Measurements from ENCODE around the gene OR4N5. TPM values are rescaled to one million over a fixed set of nuclear protein-coding genes. Genes with fewer than 3 reads are reported as not detected.
"Not testable (repeated sequence)": the region's sequence is repeated elsewhere in the genome, so short reads cannot be mapped to it uniquely, and the experiment has no call there.

OR4N5 gene
- polyA plus RNA-seq, 1 donor from 2014 or later, result not detected

GRCh38 chr14:20164462-20164861 is 25.8 kb downstream of the OR4N5 start:
- Histone ChIP-seq H3K9me3 (ENCODE audit: low read length) (peaks cover 12% of the 10 kb centered on the region), H3K9me2 (ENCODE audit: insufficient read depth, low read length) (no peaks in the 10 kb centered on the region), H3K36me3 (ENCODE audit: insufficient read depth, low read length) (no peaks in the 10 kb centered on the region), H3F3A (ENCODE audit: insufficient read depth, low read length, poor library complexity, severe bottlenecking) (no peaks in the 10 kb centered on the region), H4K20me1 (ENCODE audit: insufficient read depth) (no peaks in the 10 kb centered on the region), H3K4me3 (ENCODE audit: low read length) (no peak overlapping the region), H3K4me2 (ENCODE audit: low read length) (no peak overlapping the region), H3K27ac (ENCODE audit: low read length) (no peak overlapping the region), H3K79me2 (replicated peaks; ENCODE audit: insufficient read depth, low read length) (no peaks in the 10 kb centered on the region), H3K27me3 (ENCODE audit: insufficient read depth, low read depth, low read length) (no peaks in the 10 kb centered on the region), H2AFZ (ENCODE audit: low read depth, low read length) (no peak overlapping the region), H3K9ac (ENCODE audit: low read length) (no peak overlapping the region)
- TF ChIP-seq RAD21 (conservative IDR thresholded peaks at IDR 0.05), result no peak
- no peak for TF ChIP-seq SMC3 (conservative IDR thresholded peaks at IDR 0.05; ENCODE audit: poor library complexity)
- TF ChIP-seq CTCF (IDR thresholded peaks at IDR 0.05; ENCODE audit: poor library complexity, severe bottlenecking), result no peak
- TF ChIP-seq EZH2 (IDR thresholded peaks at IDR 0.05; ENCODE audit: borderline replicate concordance, insufficient read depth, low read length, poor library complexity, severe bottlenecking), result no peak
- no peak for TF ChIP-seq EP300 (conservative IDR thresholded peaks at IDR 0.05; ENCODE audit: poor library complexity, severe bottlenecking)
- TF ChIP-seq TAF1 (IDR thresholded peaks at IDR 0.05; ENCODE audit: low read depth), result no peak
- no peak for TF ChIP-seq MXI1 (conservative IDR thresholded peaks at IDR 0.05; ENCODE audit: poor library complexity, severe bottlenecking)
- no peak for TF ChIP-seq REST (IDR thresholded peaks at IDR 0.05; ENCODE audit: borderline replicate concordance)
- TF ChIP-seq POLR2AphosphoS5 (IDR thresholded peaks at IDR 0.05), result no peak

- H3K27ac ChIP-seq (ENCODE audit: low read length), result no peak overlapping the region
- no peak overlapping the region for H3K4me2 ChIP-seq (ENCODE audit: low read length)
- no peak overlapping the region for H3K4me3 ChIP-seq (ENCODE audit: low read length)
- no peaks in the 10 kb centered on the region for H3K36me3 ChIP-seq (ENCODE audit: insufficient read depth, low read length)
- no peak overlapping the region for H2AFZ ChIP-seq (ENCODE audit: low read depth, low read length)
- peaks cover 12% of the 10 kb centered on the region for H3K9me3 ChIP-seq (ENCODE audit: low read length)
- H4K20me1 ChIP-seq (ENCODE audit: insufficient read depth), result no peaks in the 10 kb centered on the region
- no peaks in the 10 kb centered on the region for H3F3A ChIP-seq (ENCODE audit: insufficient read depth, low read length, poor library complexity, severe bottlenecking)
- TF ChIP-seq CTCF (IDR thresholded peaks at IDR 0.05; ENCODE audit: poor library complexity, severe bottlenecking), result no peak
- no peak for TF ChIP-seq REST (IDR thresholded peaks at IDR 0.05; ENCODE audit: borderline replicate concordance)
- TF ChIP-seq POLR2AphosphoS5 (IDR thresholded peaks at IDR 0.05), result no peak
- no peak for TF ChIP-seq RAD21 (conservative IDR thresholded peaks at IDR 0.05)
- no peak for TF ChIP-seq SMC3 (conservative IDR thresholded peaks at IDR 0.05; ENCODE audit: poor library complexity)
- TF ChIP-seq MXI1 (conservative IDR thresholded peaks at IDR 0.05; ENCODE audit: poor library complexity, severe bottlenecking), result no peak
- TF ChIP-seq EZH2 (IDR thresholded peaks at IDR 0.05; ENCODE audit: borderline replicate concordance, insufficient read depth, low read length, poor library complexity, severe bottlenecking), result no peak
- no peak for TF ChIP-seq EP300 (conservative IDR thresholded peaks at IDR 0.05; ENCODE audit: poor library complexity, severe bottlenecking)
- TF ChIP-seq TAF1 (IDR thresholded peaks at IDR 0.05; ENCODE audit: low read depth), result no peak
- no peaks in the 10 kb centered on the region for H3K9me2 ChIP-seq (ENCODE audit: insufficient read depth, low read length)
- no peaks in the 10 kb centered on the region for H3K27me3 ChIP-seq (ENCODE audit: insufficient read depth, low read depth, low read length)
- no peak overlapping the region for H3K9ac ChIP-seq (ENCODE audit: low read length)
- no peaks in the 10 kb centered on the region for H3K79me2 ChIP-seq (replicated peaks; ENCODE audit: insufficient read depth, low read length)
These were observed 28.5 kb downstream of the OR4N5 start for GRCh38 chr14:20167091-20167490.

GRCh38 chr14:20169852-20170251 is 31.2 kb downstream of the OR4N5 start:
- not testable (repeated sequence) for H3K4me2 ChIP-seq (ENCODE audit: low read length); H4K20me1 ChIP-seq (ENCODE audit: insufficient read depth); H2AFZ ChIP-seq (ENCODE audit: low read depth, low read length); H3K9me3 ChIP-seq (ENCODE audit: low read length); H3F3A ChIP-seq (ENCODE audit: insufficient read depth, low read length, poor library complexity, severe bottlenecking); H3K9ac ChIP-seq (ENCODE audit: low read length); H3K36me3 ChIP-seq (ENCODE audit: insufficient read depth, low read length); H3K79me2 ChIP-seq (replicated peaks; ENCODE audit: insufficient read depth, low read length); H3K9me2 ChIP-seq (ENCODE audit: insufficient read depth, low read length); H3K27me3 ChIP-seq (ENCODE audit: insufficient read depth, low read depth, low read length); H3K4me3 ChIP-seq (ENCODE audit: low read length); H3K27ac ChIP-seq (ENCODE audit: low read length)
